Activated CD8-positive, alpha-beta T cell treated with anti-CD3 and anti-CD28 coated beads for 36 hours (primary cell): ENCODE measurements around the gene PYDC2. TPM values are rescaled to one million over a fixed set of nuclear protein-coding genes. Genes with fewer than 3 reads are reported as not detected.
"Not testable (repeated sequence)": the region's sequence is repeated elsewhere in the genome, so short reads cannot be mapped to it uniquely, and the experiment has no call there.

Experiments used
- ATAC-seq: fragments of 200-7000 bp; cut with Tn5 transposase; one replicate; pipeline ENCODE4 v1.10.0; 2021; ENCODE audit warnings: mild to moderate bottlenecking, moderate library complexity
- CTCF ChIA-PET: fragments of 350-600 bp; sonication (Branson Sonifier 250); formaldehyde crosslinking; loops from one replicate; lab custom pipeline; 2021; ENCODE audit warnings: antibody characterized with exemption; lab: Charles Lee
- POLR2A ChIA-PET: fragments of 350-600 bp; sonication (Branson Sonifier 250); formaldehyde crosslinking; loops from one replicate; lab custom pipeline; 2021; ENCODE audit warnings: antibody characterized with exemption; lab: Charles Lee
- DNase-seq: peaks from one replicate; pipeline ENCODE4 v3.0.0-alpha.2; 2020
- H3K27ac Mint-ChIP-seq: one replicate; pipeline ENCODE4 v1.8.0; 2021; ENCODE audit warnings: mild to moderate bottlenecking, mixed read lengths
- H3K27me3 Mint-ChIP-seq: one replicate; pipeline ENCODE4 v1.8.0; 2021; ENCODE audit warnings: mixed read lengths
- H3K36me3 Mint-ChIP-seq: one replicate; pipeline ENCODE4 v1.8.0; 2021; ENCODE audit warnings: low read depth, mixed read lengths
- H3K4me1 Mint-ChIP-seq: one replicate; pipeline ENCODE4 v1.8.0; 2021; ENCODE audit warnings: low read depth, mixed read lengths
- H3K4me3 Mint-ChIP-seq: one replicate; pipeline ENCODE4 v1.8.0; 2021; ENCODE audit warnings: mild to moderate bottlenecking, moderate library complexity, mixed read lengths
- H3K9me3 Mint-ChIP-seq: one replicate; pipeline ENCODE4 v1.8.0; 2021; ENCODE audit warnings: mixed read lengths
- CTCF ChIP-seq: fragments of 200-600 bp; IDR thresholded peaks from one replicate; pipeline ENCODE4 v1.8.0; 2022; ENCODE audit warnings: antibody characterized with exemption, mild to moderate bottlenecking
- intact Hi-C: fragments of 100-400 bp; cut with micrococcal nuclease; formaldehyde crosslinking; loops from one replicate; pipeline ENCODE4 v1.10.0; 2022
- total RNA-seq, 2 experiments: library from RNA; stranded (reverse); gene quantifications; one replicate each; pipeline ENCODE4 v1.2.3, GENCODE V29; 2021

PYDC2 gene
- total RNA-seq, 2 experiments from 2014 or later, result not detected

- CTCF ChIA-PET, result no interaction called here
- TF ChIP-seq CTCF, result no peak
- ATAC-seq, result no peak
Observed at GRCh38 chr3:191473661-191474198, 12.8 kb downstream of the PYDC2 start.

GRCh38 chr3:191476066-191476772 is 15.3 kb downstream of the PYDC2 start:
- peaks cover 6% of the 10 kb centered on the region for H3K9me3 Mint-ChIP-seq
- ChIA-PET CTCF (no interaction called here), POLR2A (no interaction called here)
- ATAC-seq, result no peak
- no peaks in the 10 kb centered on the region for H3K27me3 Mint-ChIP-seq
- no peak overlapping the region for H3K4me3 Mint-ChIP-seq
- H3K4me1 Mint-ChIP-seq, result no peaks in the 10 kb centered on the region
- intact Hi-C loops, result no loop called here
- no peak overlapping the region for H3K27ac Mint-ChIP-seq
- H3K36me3 Mint-ChIP-seq, result no peaks in the 10 kb centered on the region
- no peak for DNase-seq
- TF ChIP-seq CTCF, result no peak

More at GRCh38 chr3:191473661-191474198, 12.8 kb downstream of the PYDC2 start:
- H3K4me3 Mint-ChIP-seq, result no peak overlapping the region
- H3K27ac Mint-ChIP-seq, result no peak overlapping the region
- DNase-seq, result no peak
- H3K36me3 Mint-ChIP-seq, result no peaks in the 10 kb centered on the region
- no peaks in the 10 kb centered on the region for H3K27me3 Mint-ChIP-seq
- intact Hi-C loops, result no loop called here
- H3K4me1 Mint-ChIP-seq, result no peaks in the 10 kb centered on the region
- no peaks in the 10 kb centered on the region for H3K9me3 Mint-ChIP-seq
- POLR2A ChIA-PET, result interaction anchor here (0.6 kb wide), 1 partner anchor 1416 kb away, joined by 4 read pairs; no protein-coding TSS in a partner anchor

- H3K27ac Mint-ChIP-seq, POLR2A ChIA-PET, H3K4me3 Mint-ChIP-seq, H3K27me3 Mint-ChIP-seq, DNase-seq, H3K9me3 Mint-ChIP-seq, intact Hi-C loops, ATAC-seq, H3K36me3 Mint-ChIP-seq, CTCF ChIA-PET, H3K4me1 Mint-ChIP-seq: not testable (repeated sequence)
Observed at GRCh38 chr3:191483994-191484393, 23.0 kb downstream of the PYDC2 start.

- CTCF ChIA-PET, result no interaction called here
- Mint-ChIP-seq H3K4me1 (no peaks in the 10 kb centered on the region), H3K4me3 (no peak overlapping the region), H3K9me3 (peaks cover 8% of the 10 kb centered on the region), H3K27ac (no peak overlapping the region), H3K27me3 (no peaks in the 10 kb centered on the region), H3K36me3 (no peaks in the 10 kb centered on the region)
- no peak for TF ChIP-seq CTCF
- POLR2A ChIA-PET, result no interaction called here
- ATAC-seq (no peak), DNase-seq (no peak)
- intact Hi-C loops, result no loop called here
Observed at GRCh38 chr3:191484461-191484860, 23.5 kb downstream of the PYDC2 start.

- TF ChIP-seq CTCF, result no peak
- ATAC-seq (no peak), DNase-seq (no peak)
- H3K9me3 Mint-ChIP-seq, result no peaks in the 10 kb centered on the region
- H3K4me3 Mint-ChIP-seq, result no peak overlapping the region
- no peaks in the 10 kb centered on the region for H3K4me1 Mint-ChIP-seq
- ChIA-PET POLR2A (no interaction called here), CTCF (no interaction called here)
- intact Hi-C loops, result no loop called here
- no peaks in the 10 kb centered on the region for H3K27me3 Mint-ChIP-seq
- H3K36me3 Mint-ChIP-seq, result no peaks in the 10 kb centered on the region
- H3K27ac Mint-ChIP-seq, result no peak overlapping the region
Observed at GRCh38 chr3:191492601-191493000, 31.6 kb downstream of the PYDC2 start.
